Activated CD8-positive, alpha-beta T cell treated with anti-CD3 and anti-CD28 coated beads for 36 hours (primary cell): ENCODE results near the gene TBC1D14. TPM values are rescaled to one million over a fixed set of nuclear protein-coding genes. Genes with fewer than 3 reads are reported as not detected.
"Not testable (repeated sequence)": the region's sequence is repeated elsewhere in the genome, so short reads cannot be mapped to it uniquely, and the experiment has no call there.

ENCODE experiments used
- ATAC-seq: fragments of 200-7000 bp; cut with Tn5 transposase; one replicate; pipeline ENCODE4 v1.10.0; 2021; ENCODE audit warnings: mild to moderate bottlenecking, moderate library complexity
- CTCF ChIA-PET: fragments of 350-600 bp; sonication (Branson Sonifier 250); formaldehyde crosslinking; loops from one replicate; lab custom pipeline; 2021; ENCODE audit warnings: antibody characterized with exemption; lab: Charles Lee
- POLR2A ChIA-PET: fragments of 350-600 bp; sonication (Branson Sonifier 250); formaldehyde crosslinking; loops from one replicate; lab custom pipeline; 2021; ENCODE audit warnings: antibody characterized with exemption; lab: Charles Lee
- DNase-seq: peaks from one replicate; pipeline ENCODE4 v3.0.0-alpha.2; 2020
- H3K27ac Mint-ChIP-seq: one replicate; pipeline ENCODE4 v1.8.0; 2021; ENCODE audit warnings: mild to moderate bottlenecking, mixed read lengths
- H3K27me3 Mint-ChIP-seq: one replicate; pipeline ENCODE4 v1.8.0; 2021; ENCODE audit warnings: mixed read lengths
- H3K36me3 Mint-ChIP-seq: one replicate; pipeline ENCODE4 v1.8.0; 2021; ENCODE audit warnings: low read depth, mixed read lengths
- H3K4me1 Mint-ChIP-seq: one replicate; pipeline ENCODE4 v1.8.0; 2021; ENCODE audit warnings: low read depth, mixed read lengths
- H3K4me3 Mint-ChIP-seq: one replicate; pipeline ENCODE4 v1.8.0; 2021; ENCODE audit warnings: mild to moderate bottlenecking, moderate library complexity, mixed read lengths
- H3K9me3 Mint-ChIP-seq: one replicate; pipeline ENCODE4 v1.8.0; 2021; ENCODE audit warnings: mixed read lengths
- CTCF ChIP-seq: fragments of 200-600 bp; IDR thresholded peaks from one replicate; pipeline ENCODE4 v1.8.0; 2022; ENCODE audit warnings: antibody characterized with exemption, mild to moderate bottlenecking
- intact Hi-C: fragments of 100-400 bp; cut with micrococcal nuclease; formaldehyde crosslinking; loops from one replicate; pipeline ENCODE4 v1.10.0; 2022
- total RNA-seq, 2 experiments: library from RNA; stranded (reverse); gene quantifications; one replicate each; pipeline ENCODE4 v1.2.3, GENCODE V29; 2021

Gene TBC1D14
- total RNA-seq, 2 experiments from 2014 or later: 34.7 to 36.3 TPM

GRCh38 chr4:7075962-7076695 is 166.5 kb downstream of the TBC1D14 start:
- no peak for TF ChIP-seq CTCF
- ChIA-PET POLR2A (interaction anchor here (1.0 kb wide), 1 partner anchor 359 kb away, joined by 3 read pairs; no protein-coding TSS in a partner anchor), CTCF (no interaction called here)
- intact Hi-C loops: no loop called here
- Mint-ChIP-seq H3K36me3 (no peaks in the 10 kb centered on the region), H3K9me3 (peaks cover 4% of the 10 kb centered on the region), H3K27me3 (peaks cover 6% of the 10 kb centered on the region), H3K27ac (no peak overlapping the region), H3K4me1 (no peaks in the 10 kb centered on the region), H3K4me3 (no peak overlapping the region)
- DNase-seq: peak; percentile 42
- ATAC-seq: peak; percentile 47

- CTCF ChIA-PET: no interaction called here
- POLR2A ChIA-PET: no interaction called here
- Mint-ChIP-seq H3K27me3 (peaks cover 6% of the 10 kb centered on the region), H3K4me3 (no peak overlapping the region), H3K4me1 (no peaks in the 10 kb centered on the region), H3K27ac (no peak overlapping the region), H3K9me3 (peaks cover 4% of the 10 kb centered on the region), H3K36me3 (no peaks in the 10 kb centered on the region)
- intact Hi-C loops: no loop called here
- ATAC-seq (no peak), DNase-seq (no peak)
- TF ChIP-seq CTCF: no peak
These were observed 167.1 kb downstream of the TBC1D14 start for GRCh38 chr4:7076696-7077082.

GRCh38 chr4:7077371-7077770 is 167.7 kb downstream of the TBC1D14 start:
- H3K27me3 Mint-ChIP-seq: peaks cover 6% of the 10 kb centered on the region
- ChIA-PET CTCF (interaction anchor here (0.8 to 2.5 kb wide), 2 partner anchors 8 to 9 kb away, joined by 3 to 9 read pairs; partner anchors contain the start of gene GRPEL1), POLR2A (interaction anchor here (1.2 kb wide), 1 partner anchor 10 kb away, joined by 3 read pairs; the partner anchor contains the start of gene GRPEL1)
- no peak overlapping the region for H3K4me3 Mint-ChIP-seq
- intact Hi-C loops: no loop called here
- H3K4me1 Mint-ChIP-seq: no peaks in the 10 kb centered on the region
- peaks cover 4% of the 10 kb centered on the region for H3K9me3 Mint-ChIP-seq
- DNase-seq: no peak
- no peaks in the 10 kb centered on the region for H3K36me3 Mint-ChIP-seq
- no peak overlapping the region for H3K27ac Mint-ChIP-seq
- ATAC-seq: no peak
- no peak for TF ChIP-seq CTCF

DNA sequence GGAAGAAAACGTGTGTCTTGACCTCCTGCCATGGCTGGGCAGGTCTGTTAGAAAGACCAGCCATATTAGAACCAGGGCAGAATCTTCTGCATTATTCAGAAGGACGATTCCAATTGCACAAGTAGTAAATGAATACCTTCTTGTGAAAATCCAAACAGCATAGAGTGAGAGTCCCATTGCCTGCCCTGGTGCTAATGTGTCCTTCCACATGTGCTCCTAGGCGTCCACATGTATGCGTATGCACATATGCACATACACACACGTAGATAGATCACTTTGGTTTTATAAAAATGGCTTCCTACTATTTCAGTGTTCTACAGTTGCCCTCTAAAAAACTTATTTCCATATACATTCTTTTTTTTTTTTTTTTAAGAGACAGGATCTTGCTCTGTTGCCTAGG is 168.4 kb downstream of the TBC1D14 start:
- no peaks in the 10 kb centered on the region for H3K36me3 Mint-ChIP-seq
- H3K4me1 Mint-ChIP-seq: no peaks in the 10 kb centered on the region
- no peak overlapping the region for H3K27ac Mint-ChIP-seq
- DNase-seq (no peak), ATAC-seq (no peak)
- no peak overlapping the region for H3K4me3 Mint-ChIP-seq
- intact Hi-C loops: no loop called here
- no peak for TF ChIP-seq CTCF
- H3K9me3 Mint-ChIP-seq: peaks cover 4% of the 10 kb centered on the region
- peaks cover 9% of the 10 kb centered on the region for H3K27me3 Mint-ChIP-seq
- ChIA-PET CTCF (interaction anchor here (2.5 kb wide), 1 partner anchor 9 kb away, joined by 9 read pairs; the partner anchor contains the start of gene GRPEL1), POLR2A (interaction anchor here (1.2 kb wide), 1 partner anchor 10 kb away, joined by 3 read pairs; the partner anchor contains the start of gene GRPEL1)

DNA sequence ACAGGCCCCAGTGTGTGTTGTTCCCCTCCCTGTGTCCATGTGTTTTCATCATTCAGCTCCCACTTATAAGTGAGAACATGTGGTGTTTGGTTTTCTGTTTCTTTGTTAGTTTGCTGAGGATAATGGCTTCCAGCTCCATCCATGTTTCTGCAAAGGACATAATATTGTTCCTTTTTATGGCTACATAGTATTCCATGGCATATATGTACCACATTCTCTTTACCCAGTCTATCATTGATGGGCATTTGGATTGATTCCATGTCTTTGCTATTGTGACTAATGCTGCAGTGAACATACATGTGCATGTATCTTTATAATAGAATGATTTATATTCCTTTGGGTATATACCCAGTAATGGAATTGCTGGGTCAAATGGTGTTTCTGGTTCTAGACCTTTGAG is 169.9 kb downstream of the TBC1D14 start:
- ChIA-PET POLR2A (interaction anchor here (0.9 kb wide), 1 partner anchor 11 kb away, joined by 4 read pairs; no protein-coding TSS in a partner anchor), CTCF (interaction anchor here (1.5 to 2.5 kb wide), 2 partner anchors 11 to 15 kb away, joined by 3 to 9 read pairs; partner anchors contain the start of gene GRPEL1)
- H3K27ac Mint-ChIP-seq, H3K4me3 Mint-ChIP-seq, H3K4me1 Mint-ChIP-seq, H3K9me3 Mint-ChIP-seq, DNase-seq, intact Hi-C loops, ATAC-seq, H3K36me3 Mint-ChIP-seq: not testable (repeated sequence)
- H3K27me3 Mint-ChIP-seq: peaks cover 20% of the 10 kb centered on the region

GRCh38 chr4:7079909-7080308 is 170.3 kb downstream of the TBC1D14 start:
- H3K9me3 Mint-ChIP-seq, intact Hi-C loops, ATAC-seq, H3K27ac Mint-ChIP-seq, H3K4me3 Mint-ChIP-seq, H3K36me3 Mint-ChIP-seq, H3K4me1 Mint-ChIP-seq, DNase-seq: not testable (repeated sequence)
- ChIA-PET POLR2A (interaction anchor here (0.9 kb wide), 1 partner anchor 11 kb away, joined by 4 read pairs; no protein-coding TSS in a partner anchor), CTCF (interaction anchor here (1.2 to 2.0 kb wide), 4 partner anchors 9 to 16 kb away, joined by 3 to 8 read pairs (median 3); no protein-coding TSS in a partner anchor)
- peaks cover 23% of the 10 kb centered on the region for H3K27me3 Mint-ChIP-seq
